HEK293T (cell line): Measurements from ENCODE around the gene FOXO3.

Source experiments
- CTCF ChIA-PET: fragments of 350-600 bp; formaldehyde crosslinking; extraction: SDS; loops from one replicate; lab custom pipeline; 2021; ENCODE audit warnings: antibody characterized with exemption, inconsistent platforms; lab: Yijun Ruan, JAX
- POLR2A ChIA-PET: fragments of 350-600 bp; formaldehyde crosslinking; extraction: SDS; loops from one replicate; lab custom pipeline; 2020; ENCODE audit warnings: antibody characterized with exemption, inconsistent platforms; lab: Yijun Ruan, JAX
- DNase-seq: peaks from one replicate; pipeline ENCODE4 v3.0.0; 2012; ENCODE audit warnings: mixed read lengths; ENCODE audit errors: extremely low spot score
- ARNT ChIP-seq: fragments of 450-650 bp; IDR thresholded peaks from 2 replicates; pipeline ENCODE4 v1.6.1; 2017; ENCODE audit warnings: mild to moderate bottlenecking
- BHLHE40 ChIP-seq: fragments of 450-650 bp; IDR thresholded peaks from 2 replicates; pipeline ENCODE4 v1.6.1; 2016; ENCODE audit warnings: mild to moderate bottlenecking, moderate library complexity, borderline replicate concordance
- CTBP1 ChIP-seq: fragments of 450-650 bp; IDR thresholded peaks from 2 replicates; pipeline ENCODE4 v1.6.1; 2016; ENCODE audit warnings: borderline replicate concordance
- ELF4 ChIP-seq: fragments of 450-650 bp; IDR thresholded peaks from 2 replicates; pipeline ENCODE4 v1.6.1; 2017; ENCODE audit warnings: antibody characterized with exemption
- FOXA1 ChIP-seq: fragments of 450-650 bp; IDR thresholded peaks from 2 replicates; pipeline ENCODE4 v1.6.1; 2016; ENCODE audit warnings: mild to moderate bottlenecking
- FOXK2 ChIP-seq: fragments of 450-650 bp; IDR thresholded peaks from 2 replicates; pipeline ENCODE4 v1.6.1; 2016; ENCODE audit warnings: mild to moderate bottlenecking
- FOXM1 ChIP-seq: fragments of 450-650 bp; IDR thresholded peaks from 2 replicates; pipeline ENCODE4 v1.6.1; 2017; ENCODE audit warnings: mild to moderate bottlenecking, borderline replicate concordance
- HDGF ChIP-seq: fragments of 450-650 bp; IDR thresholded peaks from 2 replicates; pipeline ENCODE4 v1.6.1; 2017; ENCODE audit warnings: antibody characterized with exemption, borderline replicate concordance
- L3MBTL2 ChIP-seq: fragments of 450-650 bp; conservative IDR thresholded peaks from 2 replicates; pipeline ENCODE4 v1.6.1; 2016; ENCODE audit warnings: mild to moderate bottlenecking
- LEF1 ChIP-seq: fragments of 450-650 bp; IDR thresholded peaks from 2 replicates; pipeline ENCODE4 v1.6.1; 2017; ENCODE audit warnings: mild to moderate bottlenecking, borderline replicate concordance
- NFRKB ChIP-seq: fragments of 450-650 bp; IDR thresholded peaks from 2 replicates; pipeline ENCODE4 v1.6.1; 2016; ENCODE audit warnings: mild to moderate bottlenecking, moderate library complexity
- SP1 ChIP-seq: fragments of 450-650 bp; IDR thresholded peaks from 2 replicates; pipeline ENCODE4 v1.6.1; 2017
- SUZ12 ChIP-seq: fragments of 450-650 bp; IDR thresholded peaks from 2 replicates; pipeline ENCODE4 v1.6.1; 2016; ENCODE audit warnings: mild to moderate bottlenecking
- TARDBP ChIP-seq: fragments of 450-650 bp; IDR thresholded peaks from 2 replicates; pipeline ENCODE4 v1.6.1; 2016
- ZNF384 ChIP-seq: fragments of 450-650 bp; IDR thresholded peaks from 2 replicates; pipeline ENCODE4 v1.6.1; 2016
- TF ChIP-seq, protein P1 (sequence below): fragments of 450-650 bp; IDR thresholded peaks from 2 replicates; pipeline ENCODE4 v1.6.1; 2016

The FOXO3 gene

GRCh38 chr6:108635505-108636226, 74.9 kb downstream of the FOXO3 start:
- POLR2A ChIA-PET, result no interaction called here
- CTCF ChIA-PET, result no interaction called here
- TF ChIP-seq FOXK2, result no peak
- TF ChIP-seq HDGF, result no peak
- TF ChIP-seq, protein P1, sequence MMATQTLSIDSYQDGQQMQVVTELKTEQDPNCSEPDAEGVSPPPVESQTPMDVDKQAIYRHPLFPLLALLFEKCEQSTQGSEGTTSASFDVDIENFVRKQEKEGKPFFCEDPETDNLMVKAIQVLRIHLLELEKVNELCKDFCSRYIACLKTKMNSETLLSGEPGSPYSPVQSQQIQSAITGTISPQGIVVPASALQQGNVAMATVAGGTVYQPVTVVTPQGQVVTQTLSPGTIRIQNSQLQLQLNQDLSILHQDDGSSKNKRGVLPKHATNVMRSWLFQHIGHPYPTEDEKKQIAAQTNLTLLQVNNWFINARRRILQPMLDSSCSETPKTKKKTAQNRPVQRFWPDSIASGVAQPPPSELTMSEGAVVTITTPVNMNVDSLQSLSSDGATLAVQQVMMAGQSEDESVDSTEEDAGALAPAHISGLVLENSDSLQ, result no peak
- TF ChIP-seq L3MBTL2, result no peak
- no peak for TF ChIP-seq SUZ12
- TF ChIP-seq ARNT, result no peak
- TF ChIP-seq TARDBP, result no peak
- no peak for TF ChIP-seq NFRKB
- TF ChIP-seq BHLHE40, result no peak
- no peak for TF ChIP-seq ELF4
- TF ChIP-seq FOXM1, result no peak
- no peak for DNase-seq

DNA sequence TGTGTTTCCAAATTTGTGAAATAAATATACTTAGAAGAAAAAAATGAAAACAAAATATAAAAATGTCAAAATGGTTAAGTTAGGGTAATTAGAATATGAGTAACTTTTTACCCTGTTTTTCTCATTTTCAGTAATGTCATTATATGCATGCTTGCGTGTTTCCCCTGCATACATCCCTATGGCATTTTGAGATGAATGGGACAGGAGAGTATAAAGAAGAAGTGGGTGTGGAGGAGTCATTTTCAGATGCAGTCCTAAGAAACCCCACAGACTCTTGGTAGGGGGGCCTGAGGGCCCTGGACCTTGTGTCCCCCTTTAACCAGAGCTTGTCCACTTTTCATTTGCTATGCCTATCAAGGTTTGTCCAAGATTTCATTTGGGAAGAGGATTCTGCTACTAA, 77.2 kb downstream of the FOXO3 start:
- ChIA-PET POLR2A (no interaction called here), CTCF (no interaction called here)
- TF ChIP-seq FOXM1, result no peak
- no peak for TF ChIP-seq FOXK2
- TF ChIP-seq LEF1, result no peak
- no peak for TF ChIP-seq FOXA1
- TF ChIP-seq HDGF, result no peak
- no peak for TF ChIP-seq BHLHE40
- TF ChIP-seq ARNT, result no peak
- no peak for DNase-seq

- TF ChIP-seq SUZ12 (no peak), CTBP1 (no peak), BHLHE40 (no peak), NFRKB (no peak), L3MBTL2 (no peak), HDGF (no peak), FOXM1 (no peak), ARNT (no peak), ELF4 (no peak)
- TF ChIP-seq, protein P1, result no peak
- DNase-seq, result no peak
- POLR2A ChIA-PET, result no interaction called here
- CTCF ChIA-PET, result interaction anchor here (1.1 kb wide), 1 partner anchor 11 kb away, joined by 4 read pairs; no protein-coding TSS in a partner anchor
Measured at GRCh38 chr6:108638993-108639392, 78.3 kb downstream of the FOXO3 start.

GRCh38 chr6:108640104-108640503, 79.4 kb downstream of the FOXO3 start:
- no peak for DNase-seq
- TF ChIP-seq ARNT (no peak), SUZ12 (no peak)
- POLR2A ChIA-PET, result no interaction called here
- CTCF ChIA-PET, result no interaction called here

GRCh38 chr6:108643184-108643583, 82.5 kb downstream of the FOXO3 start:
- TF ChIP-seq L3MBTL2, result no peak
- no peak for TF ChIP-seq HDGF
- no peak for TF ChIP-seq CTBP1
- TF ChIP-seq SUZ12, result no peak
- TF ChIP-seq, protein P1, result no peak
- TF ChIP-seq BHLHE40, result no peak
- no peak for TF ChIP-seq LEF1
- TF ChIP-seq ARNT, result no peak
- TF ChIP-seq ELF4, result no peak
- no peak for TF ChIP-seq FOXM1
- no peak for TF ChIP-seq FOXA1
- DNase-seq, result no peak
- ChIA-PET CTCF (no interaction called here), POLR2A (no interaction called here)

GRCh38 chr6:108644252-108644651, 83.5 kb downstream of the FOXO3 start:
- ChIA-PET CTCF (no interaction called here), POLR2A (interaction anchor here (0.7 kb wide), 1 partner anchor 13 kb away, joined by 4 read pairs; no protein-coding TSS in a partner anchor)
- DNase-seq, result no peak
- TF ChIP-seq, protein P1, result no peak
- no peak for TF ChIP-seq SUZ12
- TF ChIP-seq NFRKB, result no peak
- TF ChIP-seq ARNT, result no peak
- no peak for TF ChIP-seq ZNF384
- TF ChIP-seq SP1, result no peak
- TF ChIP-seq LEF1, result no peak
- TF ChIP-seq FOXA1, result no peak
- no peak for TF ChIP-seq L3MBTL2
- no peak for TF ChIP-seq BHLHE40
- TF ChIP-seq FOXM1, result no peak
- TF ChIP-seq TARDBP, result no peak
- no peak for TF ChIP-seq FOXK2
- no peak for TF ChIP-seq CTBP1
- no peak for TF ChIP-seq HDGF
- no peak for TF ChIP-seq ELF4
